Ishikawa (cell line): ENCODE measurements around the gene SPATC1L.

Experiments used
- CEBPB ChIP-seq: IDR thresholded peaks from 2 replicates; pipeline ENCODE4 v1.6.1; 2012
- CREB1 ChIP-seq: IDR thresholded peaks from 2 replicates; pipeline ENCODE4 v1.6.1; 2012; ENCODE audit warnings: low read depth
- EGR1 ChIP-seq: IDR thresholded peaks from 2 replicates; pipeline ENCODE4 v1.6.1; 2012
- EP300 ChIP-seq: IDR thresholded peaks from 2 replicates; pipeline ENCODE4 v1.6.1; 2012; ENCODE audit warnings: borderline replicate concordance
- FOXM1 ChIP-seq: IDR thresholded peaks from 2 replicates; pipeline ENCODE4 v1.6.1; 2012; ENCODE audit warnings: low read depth, borderline replicate concordance
- NFIC ChIP-seq: IDR thresholded peaks from 2 replicates; pipeline ENCODE4 v1.6.1; 2012
- RAD21 ChIP-seq: IDR thresholded peaks from 2 replicates; pipeline ENCODE4 v1.6.1; 2012; ENCODE audit warnings: low read depth
- TAF1 ChIP-seq: IDR thresholded peaks from 2 replicates; pipeline ENCODE4 v1.6.1; 2012; ENCODE audit warnings: low read depth, mild to moderate bottlenecking
- TCF12 ChIP-seq: IDR thresholded peaks from 2 replicates; pipeline ENCODE4 v1.6.1; 2012; ENCODE audit warnings: low read depth
- TEAD4 ChIP-seq: IDR thresholded peaks from 2 replicates; pipeline ENCODE4 v1.6.1; 2012
- YY1 ChIP-seq: IDR thresholded peaks from 2 replicates; pipeline ENCODE4 v1.6.1; 2012; ENCODE audit warnings: low read depth
- ZBTB7A ChIP-seq: IDR thresholded peaks from 2 replicates; pipeline ENCODE4 v1.6.1; 2012; ENCODE audit warnings: low read depth
- TF ChIP-seq, protein P1 (sequence below): IDR thresholded peaks from 2 replicates; pipeline ENCODE4 v1.6.1; 2012
- TF ChIP-seq, protein P2 (sequence below): IDR thresholded peaks from 2 replicates; pipeline ENCODE4 v1.6.1; 2012
- TF ChIP-seq, protein P3 (sequence below): IDR thresholded peaks from 2 replicates; pipeline ENCODE4 v1.6.1; 2012; ENCODE audit warnings: low read depth, mild to moderate bottlenecking

Gene SPATC1L

DNA sequence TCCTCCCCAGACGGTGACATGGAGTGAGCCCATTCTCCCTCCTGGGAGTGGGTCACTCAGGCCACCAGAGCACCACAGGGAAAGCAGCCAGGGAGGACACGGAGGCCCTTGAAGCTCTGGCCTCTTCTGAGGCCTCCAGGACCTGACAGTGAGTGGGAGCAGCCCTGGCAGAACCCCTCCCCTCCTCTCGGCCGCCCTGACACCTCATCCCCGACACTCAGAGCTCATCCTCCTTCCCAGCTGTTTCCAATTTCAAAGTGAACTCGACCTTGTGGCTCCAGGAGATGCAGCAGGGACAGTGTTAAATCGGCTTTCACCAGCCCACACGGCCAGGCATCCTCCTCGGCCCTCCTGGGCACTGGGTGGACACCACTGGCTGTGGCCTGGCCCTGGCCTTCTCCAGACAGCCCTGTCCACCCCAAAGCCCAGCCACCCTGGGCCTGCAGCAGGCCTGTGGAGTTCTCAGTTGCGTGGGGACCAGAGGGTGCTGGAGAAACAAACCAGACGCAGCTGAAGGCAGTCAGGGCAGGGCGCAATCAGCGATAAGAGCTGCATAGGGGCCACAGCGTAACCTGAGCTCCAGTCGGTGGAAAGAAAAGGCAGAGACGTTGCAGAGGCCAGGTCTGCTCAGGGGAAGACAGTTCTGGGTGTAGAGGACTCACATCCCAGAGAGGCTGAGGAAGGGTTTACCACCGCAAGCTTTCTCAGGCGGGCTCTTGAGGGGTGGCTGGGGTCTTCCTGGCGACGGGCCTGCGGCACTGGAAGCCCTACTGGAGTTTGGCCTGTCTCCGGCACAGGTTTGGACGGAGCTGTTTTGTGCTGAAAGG, 55.9 kb downstream of the SPATC1L start:
- TF ChIP-seq, protein P1, sequence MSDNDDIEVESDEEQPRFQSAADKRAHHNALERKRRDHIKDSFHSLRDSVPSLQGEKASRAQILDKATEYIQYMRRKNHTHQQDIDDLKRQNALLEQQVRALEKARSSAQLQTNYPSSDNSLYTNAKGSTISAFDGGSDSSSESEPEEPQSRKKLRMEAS = no peak
- TF ChIP-seq CREB1 = no peak
- TF ChIP-seq EP300 = no peak
- TF ChIP-seq TEAD4 = no peak
- TF ChIP-seq ZBTB7A = no peak
- no peak for TF ChIP-seq YY1
- TF ChIP-seq TCF12 = no peak
- TF ChIP-seq, protein P2, sequence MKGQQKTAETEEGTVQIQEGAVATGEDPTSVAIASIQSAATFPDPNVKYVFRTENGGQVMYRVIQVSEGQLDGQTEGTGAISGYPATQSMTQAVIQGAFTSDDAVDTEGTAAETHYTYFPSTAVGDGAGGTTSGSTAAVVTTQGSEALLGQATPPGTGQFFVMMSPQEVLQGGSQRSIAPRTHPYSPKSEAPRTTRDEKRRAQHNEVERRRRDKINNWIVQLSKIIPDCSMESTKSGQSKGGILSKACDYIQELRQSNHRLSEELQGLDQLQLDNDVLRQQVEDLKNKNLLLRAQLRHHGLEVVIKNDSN = no peak
- no peak for TF ChIP-seq TAF1
- no peak for TF ChIP-seq RAD21
- TF ChIP-seq, protein P3, sequence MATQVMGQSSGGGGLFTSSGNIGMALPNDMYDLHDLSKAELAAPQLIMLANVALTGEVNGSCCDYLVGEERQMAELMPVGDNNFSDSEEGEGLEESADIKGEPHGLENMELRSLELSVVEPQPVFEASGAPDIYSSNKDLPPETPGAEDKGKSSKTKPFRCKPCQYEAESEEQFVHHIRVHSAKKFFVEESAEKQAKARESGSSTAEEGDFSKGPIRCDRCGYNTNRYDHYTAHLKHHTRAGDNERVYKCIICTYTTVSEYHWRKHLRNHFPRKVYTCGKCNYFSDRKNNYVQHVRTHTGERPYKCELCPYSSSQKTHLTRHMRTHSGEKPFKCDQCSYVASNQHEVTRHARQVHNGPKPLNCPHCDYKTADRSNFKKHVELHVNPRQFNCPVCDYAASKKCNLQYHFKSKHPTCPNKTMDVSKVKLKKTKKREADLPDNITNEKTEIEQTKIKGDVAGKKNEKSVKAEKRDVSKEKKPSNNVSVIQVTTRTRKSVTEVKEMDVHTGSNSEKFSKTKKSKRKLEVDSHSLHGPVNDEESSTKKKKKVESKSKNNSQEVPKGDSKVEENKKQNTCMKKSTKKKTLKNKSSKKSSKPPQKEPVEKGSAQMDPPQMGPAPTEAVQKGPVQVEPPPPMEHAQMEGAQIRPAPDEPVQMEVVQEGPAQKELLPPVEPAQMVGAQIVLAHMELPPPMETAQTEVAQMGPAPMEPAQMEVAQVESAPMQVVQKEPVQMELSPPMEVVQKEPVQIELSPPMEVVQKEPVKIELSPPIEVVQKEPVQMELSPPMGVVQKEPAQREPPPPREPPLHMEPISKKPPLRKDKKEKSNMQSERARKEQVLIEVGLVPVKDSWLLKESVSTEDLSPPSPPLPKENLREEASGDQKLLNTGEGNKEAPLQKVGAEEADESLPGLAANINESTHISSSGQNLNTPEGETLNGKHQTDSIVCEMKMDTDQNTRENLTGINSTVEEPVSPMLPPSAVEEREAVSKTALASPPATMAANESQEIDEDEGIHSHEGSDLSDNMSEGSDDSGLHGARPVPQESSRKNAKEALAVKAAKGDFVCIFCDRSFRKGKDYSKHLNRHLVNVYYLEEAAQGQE = no peak
- TF ChIP-seq EGR1 = no peak

DNA sequence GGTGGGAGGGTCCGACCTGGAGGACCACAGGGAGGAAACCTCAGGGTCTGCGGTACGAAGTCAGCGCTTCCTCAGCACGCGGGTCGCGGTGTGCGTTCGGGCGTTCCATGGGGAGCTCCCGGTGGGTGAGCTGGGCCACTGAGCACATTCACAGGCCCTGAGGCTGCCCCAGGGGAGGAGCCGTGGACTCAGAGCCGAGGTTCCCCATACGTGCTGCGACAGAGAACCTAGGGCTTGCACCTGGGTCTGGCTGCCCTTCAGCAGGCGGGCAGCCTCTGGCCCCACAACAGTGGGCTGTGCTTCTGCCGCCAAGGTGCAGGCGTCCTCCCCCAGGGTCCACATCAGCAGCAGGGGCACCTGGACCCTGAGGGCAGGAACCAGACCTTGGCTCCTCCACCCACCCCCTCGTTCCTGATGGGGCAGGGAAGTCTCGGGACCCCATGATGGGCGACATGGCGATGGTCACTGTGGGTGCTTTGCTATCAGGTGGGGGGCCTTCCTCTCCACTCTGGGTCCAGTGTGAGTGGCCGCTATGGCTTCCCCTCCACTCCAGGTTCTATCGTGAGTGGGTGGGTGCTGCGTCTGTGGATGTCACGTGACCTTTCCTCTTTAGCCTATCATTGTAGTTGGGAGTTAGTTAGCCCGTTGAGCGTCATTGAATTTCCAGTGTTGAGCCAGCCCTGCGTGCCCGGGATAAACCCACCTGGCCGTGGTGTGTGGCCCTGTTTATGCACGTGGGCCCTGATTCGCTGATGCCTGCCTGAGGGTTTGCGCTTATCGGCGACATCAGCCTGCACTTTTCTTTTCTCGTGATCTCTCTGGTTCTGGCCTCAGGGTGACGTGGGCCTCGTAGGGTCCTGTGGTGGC, 56.8 kb downstream of the SPATC1L start:
- TF ChIP-seq TCF12 (no peak), YY1 (no peak), CEBPB (no peak), FOXM1 (no peak), TAF1 (no peak), EGR1 (no peak), NFIC (no peak), EP300 (no peak)

DNA sequence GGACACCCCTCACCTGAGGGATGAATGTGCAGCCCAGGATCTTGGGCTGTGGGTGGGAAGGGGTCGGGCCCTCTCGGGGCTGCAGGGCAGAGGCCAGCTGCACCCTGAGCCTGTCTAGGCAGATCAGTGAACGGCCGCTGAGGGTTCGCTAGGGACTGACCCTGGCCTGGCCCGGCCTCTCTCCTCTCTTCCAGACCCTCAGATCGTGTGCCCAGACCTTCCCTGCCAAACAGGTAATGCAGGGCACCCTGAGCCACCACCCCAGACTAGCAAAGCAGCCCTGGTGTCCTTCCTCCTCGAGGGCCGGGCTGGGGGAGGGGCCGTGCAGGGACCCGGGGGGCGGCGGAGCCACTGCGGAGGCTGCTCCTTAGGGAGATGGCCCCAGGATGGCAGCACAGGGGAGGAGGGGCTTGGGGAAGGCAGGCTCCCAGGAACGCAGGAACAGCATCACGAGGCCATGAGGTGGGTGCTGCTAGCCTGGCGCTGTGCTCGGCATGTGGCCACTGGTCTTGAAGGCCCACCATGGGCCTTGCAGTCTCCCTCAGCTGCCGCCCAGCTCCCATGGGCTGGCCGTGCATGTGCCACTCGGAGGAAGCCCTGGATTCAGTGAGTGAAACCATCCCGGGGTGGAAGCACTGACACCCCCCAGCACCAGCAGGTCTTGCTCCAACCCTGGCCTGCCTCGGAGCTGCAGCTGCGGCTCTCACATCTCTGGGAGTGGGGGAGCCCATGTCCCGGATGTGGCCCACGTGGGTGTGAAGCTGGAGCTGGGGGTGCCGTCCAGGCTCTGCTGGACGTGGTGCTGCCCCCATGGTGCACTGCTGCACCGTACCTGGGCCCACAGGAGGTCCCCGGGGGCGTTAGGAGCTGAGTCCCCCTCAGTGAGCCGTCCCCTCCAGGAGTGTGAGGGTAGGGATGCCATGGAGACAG, 57.7 kb downstream of the SPATC1L start:
- TF ChIP-seq NFIC = no peak
- TF ChIP-seq YY1 = no peak
- TF ChIP-seq, protein P2 = no peak
- TF ChIP-seq FOXM1 = no peak
- TF ChIP-seq TEAD4 = no peak
- no peak for TF ChIP-seq TCF12
- no peak for TF ChIP-seq CEBPB
- no peak for TF ChIP-seq CREB1
- TF ChIP-seq ZBTB7A = no peak

DNA sequence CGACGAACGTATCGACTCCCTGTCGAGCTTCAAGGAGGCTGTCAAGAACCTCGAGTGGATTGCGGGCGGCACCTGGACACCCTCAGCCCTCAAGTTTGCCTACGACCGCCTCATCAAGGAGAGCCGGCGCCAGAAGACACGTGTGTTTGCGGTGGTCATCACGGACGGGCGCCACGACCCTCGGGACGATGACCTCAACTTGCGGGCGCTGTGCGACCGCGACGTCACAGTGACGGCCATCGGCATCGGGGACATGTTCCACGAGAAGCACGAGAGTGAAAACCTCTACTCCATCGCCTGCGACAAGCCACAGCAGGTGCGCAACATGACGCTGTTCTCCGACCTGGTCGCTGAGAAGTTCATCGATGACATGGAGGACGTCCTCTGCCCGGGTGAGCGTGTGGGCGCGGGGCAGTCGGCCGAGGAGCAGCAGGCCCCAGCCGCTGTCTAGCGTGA, 58.4 kb downstream of the SPATC1L start:
- no peak for TF ChIP-seq CEBPB
- TF ChIP-seq ZBTB7A = no peak
- no peak for TF ChIP-seq CREB1
- TF ChIP-seq, protein P3 = no peak
- TF ChIP-seq, protein P1 = no peak
- TF ChIP-seq TEAD4 = no peak
- no peak for TF ChIP-seq TCF12
- TF ChIP-seq RAD21 = no peak
- TF ChIP-seq, protein P2 = no peak
- no peak for TF ChIP-seq EGR1
